GM15510 (cell line): Measurements from ENCODE around the gene CTTNBP2NL.

Source experiments
- POLR2A ChIP-seq: IDR thresholded peaks from 3 replicates; pipeline ENCODE4 v1.6.1; 2011; ENCODE audit warnings: borderline replicate concordance; ENCODE audit not compliant: insufficient read length; ENCODE audit errors: extremely low read depth

CTTNBP2NL gene

GRCh38 chr1:112508278-112509004 is 112.4 kb downstream of the CTTNBP2NL start, which contains the start of gene WNT2B:
Gene WNT2B (plus strand): TSS chr1:112508965. CDS start chr1:112509263, 298 bp downstream.
- TF ChIP-seq POLR2A: no peak

- TF ChIP-seq POLR2A: no peak
These were observed 113.1 kb downstream of the CTTNBP2NL start for GRCh38 chr1:112509005-112509659.

DNA sequence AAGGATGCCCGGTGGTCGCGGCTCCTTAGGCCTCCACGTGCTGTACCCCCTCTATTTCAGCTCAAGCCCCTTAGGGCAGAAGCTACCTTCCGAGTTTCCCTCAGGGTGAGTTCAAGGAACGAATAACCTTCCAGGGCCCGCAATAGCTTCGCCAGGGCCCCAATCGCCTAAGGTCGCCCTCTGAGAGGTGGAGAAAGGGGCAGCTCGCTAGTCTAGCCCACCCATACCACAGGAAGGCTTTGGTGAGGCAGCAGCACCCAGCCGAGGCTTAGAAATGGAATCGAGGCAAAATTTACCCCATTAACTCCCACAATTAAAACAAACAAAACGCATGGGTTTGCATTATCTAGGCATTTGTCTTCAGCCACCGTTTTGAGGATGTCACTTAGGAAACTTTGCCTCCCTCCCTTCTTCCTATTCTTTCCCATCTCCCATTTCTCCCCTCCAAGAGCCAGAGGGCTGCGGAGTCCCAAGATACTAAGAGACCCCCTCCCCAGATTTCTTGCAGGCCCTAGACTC is 113.7 kb downstream of the CTTNBP2NL start:
- no peak for TF ChIP-seq POLR2A

DNA sequence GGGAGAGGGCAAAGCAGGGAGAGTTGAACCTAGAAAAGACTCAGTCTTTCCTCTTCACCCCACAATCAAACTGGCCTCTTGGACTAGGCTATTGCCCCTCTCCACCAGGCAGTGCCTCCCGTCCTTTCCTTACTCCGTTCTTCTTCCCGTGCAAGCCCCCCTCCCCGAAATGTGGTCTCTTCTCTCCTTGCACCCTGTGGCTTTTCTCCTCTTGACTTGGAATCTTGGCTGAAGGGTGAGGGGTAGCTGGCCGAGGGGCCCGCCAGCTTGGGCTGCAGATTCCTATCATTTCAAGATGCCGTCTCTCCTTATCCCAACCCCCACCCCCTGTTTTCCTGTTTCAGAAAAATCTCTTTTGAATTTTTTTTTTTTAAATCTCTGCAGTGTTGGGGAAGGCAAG is 114.3 kb downstream of the CTTNBP2NL start:
- no peak for TF ChIP-seq POLR2A
